K562 (cell line): ENCODE data around the gene YAE1. TPM values are rescaled to one million over a fixed set of nuclear protein-coding genes. Genes with fewer than 3 reads are reported as not detected.

Experiments used
- BDP1 ChIP-seq: IDR thresholded peaks from 3 replicates; pipeline ENCODE4 v1.6.1; 2011; ENCODE audit not compliant: insufficient read length, insufficient read depth
- CREM ChIP-seq: IDR thresholded peaks from 2 replicates; pipeline ENCODE4 v1.6.1; 2014; ENCODE audit warnings: antibody characterized with exemption, low read depth
- HDAC2 ChIP-seq: fragments of 450-650 bp; IDR thresholded peaks from 2 replicates; pipeline ENCODE4 v1.6.1; 2016; ENCODE audit warnings: mild to moderate bottlenecking
- JUNB ChIP-seq: fragments of 450-650 bp; formaldehyde crosslinking; conservative IDR thresholded peaks from 2 replicates; pipeline ENCODE4 v1.4.0; 2020; ENCODE audit warnings: mild to moderate bottlenecking
- NFE2 ChIP-seq: IDR thresholded peaks from 2 replicates; pipeline ENCODE4 v1.6.1; 2014; ENCODE audit warnings: antibody characterized with exemption, low read depth
- TSHZ1 ChIP-seq: fragments of 250-450 bp; sonication (Bioruptor Pico); IDR thresholded peaks from 2 replicates; pipeline ENCODE4 v1.4.0; 2020; ENCODE audit warnings: mild to moderate bottlenecking, moderate library complexity
- ZBTB40 ChIP-seq, 2 experiments: fragments of 450-650 bp in 1 of 2; sonication (generic) in 1 of 2; formaldehyde crosslinking in 1 of 2; IDR thresholded peaks; 2 replicates each; pipeline versions ENCODE4 v1.7.1 to v1.9.0; 2016 to 2022; ENCODE audit warnings: inconsistent platforms in 1 of 2, mild to moderate bottlenecking in 1 of 2, missing genetic modification reagents in 1 of 2
- ZNF239 ChIP-seq: fragments of 250-450 bp; sonication (Bioruptor Pico); IDR thresholded peaks from 2 replicates; pipeline ENCODE4 v1.4.0; 2020; ENCODE audit warnings: mild to moderate bottlenecking
- polyA plus RNA-seq, 8 experiments: library from polyadenylated mRNA; depleted of rRNA in 4 of 8; stranded (reverse) in 5 of 8; unstranded in 3 of 8; fragments of >200 nt; fragmentation: Nextera tagmentation in 2 of 8; fragmentation: Illumina TruSeq in 1 of 8; extraction: Ambion mirVana in 2 of 8; extraction: Trizol in 1 of 8; gene quantifications; 2 replicates each; pipeline versions ENCODE4 v1.2.1 to v1.2.3, GENCODE V29; 2011 to 2014; ENCODE audit warnings: inconsistent platforms in 1 of 8, missing spikeins in 1 of 8
- total RNA-seq, 7 experiments: library from RNA; depleted of rRNA in 6 of 7; stranded (reverse); fragments of >200 nt in 6 of 7; fragmentation: Illumina TruSeq in 2 of 7; extraction: Trizol in 2 of 7; gene quantifications; 2 replicates each; pipeline versions ENCODE4 v1.2.1 to v1.2.3, GENCODE V29; 2011 to 2021; ENCODE audit warnings: low replicate concordance in 1 of 7
- TF ChIP-seq, protein P1 (sequence below), 2 experiments: IDR thresholded peaks in 1 of 2; conservative IDR thresholded peaks in 1 of 2; 2 replicates each; pipeline ENCODE4 v1.6.1; 2016; ENCODE audit warnings: low read depth in 2 of 2, mild to moderate bottlenecking in 1 of 2, missing compliant biosample characterization in 1 of 2, missing genetic modification characterization in 1 of 2, moderate library complexity in 1 of 2

Gene YAE1
- total and polyA plus RNA-seq, 9 of the 15 experiments (the other 6 are each of a cell fraction or from before 2014, with no cell fraction given) = 15.2 to 63.4 (median 30.1) TPM

- TF ChIP-seq ZBTB40 (IDR thresholded peaks at IDR 0.05) (no peak; the same call in 1 of the 2 replicates), ZBTB40 (CRISPR knock-in tag; IDR thresholded peaks at IDR 0.05) (no peak), HDAC2 (peak; percentile 53; the same call in 1 of the 2 replicates), ZNF239 (CRISPR knock-in tag) (0 out of 2 replicates have a peak, but pooled peaks have one; percentile 23), JUNB (CRISPR knock-in tag) (peak; percentile 94), BDP1 (no peak), TSHZ1 (peak; percentile 54; the same call in 1 of the 2 replicates), CREM (peak; percentile 71; the same call in 1 of the 2 replicates), NFE2 (peak; percentile 66)
- TF ChIP-seq, protein P1, sequence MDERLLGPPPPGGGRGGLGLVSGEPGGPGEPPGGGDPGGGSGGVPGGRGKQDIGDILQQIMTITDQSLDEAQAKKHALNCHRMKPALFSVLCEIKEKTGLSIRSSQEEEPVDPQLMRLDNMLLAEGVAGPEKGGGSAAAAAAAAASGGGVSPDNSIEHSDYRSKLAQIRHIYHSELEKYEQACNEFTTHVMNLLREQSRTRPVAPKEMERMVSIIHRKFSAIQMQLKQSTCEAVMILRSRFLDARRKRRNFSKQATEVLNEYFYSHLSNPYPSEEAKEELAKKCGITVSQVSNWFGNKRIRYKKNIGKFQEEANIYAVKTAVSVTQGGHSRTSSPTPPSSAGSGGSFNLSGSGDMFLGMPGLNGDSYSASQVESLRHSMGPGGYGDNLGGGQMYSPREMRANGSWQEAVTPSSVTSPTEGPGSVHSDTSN (CRISPR knock-in tag; IDR thresholded peaks at IDR 0.05; ENCODE audit: low read depth) = no peak
- TF ChIP-seq, protein P1 (tag; conservative IDR thresholded peaks at IDR 0.05; ENCODE audit: low read depth) = peak; percentile 92
Measured at GRCh38 chr7:39589323-39590111, 23.3 kb downstream of the YAE1 start (continued).
